SKM-1 (cell line): Measurements from ENCODE around the gene TAS2R16.

Source experiments
- DNase-seq: peaks from one replicate; lab custom pipeline; 2025; ENCODE audit not compliant: unreplicated experiment; lab: John Stamatoyannopoulos, UW

The TAS2R16 gene, protein sequence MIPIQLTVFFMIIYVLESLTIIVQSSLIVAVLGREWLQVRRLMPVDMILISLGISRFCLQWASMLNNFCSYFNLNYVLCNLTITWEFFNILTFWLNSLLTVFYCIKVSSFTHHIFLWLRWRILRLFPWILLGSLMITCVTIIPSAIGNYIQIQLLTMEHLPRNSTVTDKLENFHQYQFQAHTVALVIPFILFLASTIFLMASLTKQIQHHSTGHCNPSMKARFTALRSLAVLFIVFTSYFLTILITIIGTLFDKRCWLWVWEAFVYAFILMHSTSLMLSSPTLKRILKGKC

DNA sequence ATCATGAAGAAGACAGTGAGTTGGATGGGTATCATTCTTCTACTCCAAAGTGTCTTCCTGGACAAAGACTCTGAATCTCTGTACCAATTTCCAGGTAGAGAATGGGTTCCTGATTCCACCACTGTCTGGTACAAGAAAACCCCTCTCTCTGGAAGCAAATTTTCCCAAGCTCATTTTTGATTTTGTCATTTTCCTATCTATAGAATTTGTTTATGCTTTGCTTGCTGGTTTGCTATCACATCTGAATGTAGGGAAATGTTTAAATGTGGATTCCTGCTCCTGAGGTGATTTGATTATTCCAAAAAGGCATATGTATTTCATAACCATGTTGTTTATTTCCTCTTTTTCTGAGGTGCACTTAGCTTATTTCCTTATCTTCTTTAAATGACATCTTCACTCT lies at the start of gene TAS2R16:
TAS2R16 (minus strand) TSS at position 101 of the 400 bp plus-strand sequence; CDS start at position 35, 66 bp downstream.
- DNase-seq, result no peak

DNA sequence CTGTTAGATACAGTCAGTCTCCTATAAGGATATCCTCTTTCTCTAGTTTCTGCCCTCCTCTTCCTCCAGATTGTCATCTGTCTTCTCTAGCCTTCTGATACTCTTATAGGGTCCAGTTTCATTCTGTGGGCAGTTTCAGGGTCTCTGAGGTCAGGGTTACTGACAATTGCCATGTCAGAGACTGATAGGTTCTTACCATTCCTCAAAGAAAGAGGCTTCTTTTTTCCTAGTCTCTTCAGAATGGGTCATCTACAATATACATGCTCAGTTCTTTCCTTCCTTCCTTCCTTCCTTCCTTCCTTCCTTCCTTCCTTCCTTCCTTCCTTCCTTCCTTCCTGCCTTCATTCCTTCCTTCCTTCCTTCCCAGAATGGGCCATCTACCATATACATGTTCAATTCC lies 48.1 kb upstream of the TAS2R16 start:
- no peak for DNase-seq

DNA sequence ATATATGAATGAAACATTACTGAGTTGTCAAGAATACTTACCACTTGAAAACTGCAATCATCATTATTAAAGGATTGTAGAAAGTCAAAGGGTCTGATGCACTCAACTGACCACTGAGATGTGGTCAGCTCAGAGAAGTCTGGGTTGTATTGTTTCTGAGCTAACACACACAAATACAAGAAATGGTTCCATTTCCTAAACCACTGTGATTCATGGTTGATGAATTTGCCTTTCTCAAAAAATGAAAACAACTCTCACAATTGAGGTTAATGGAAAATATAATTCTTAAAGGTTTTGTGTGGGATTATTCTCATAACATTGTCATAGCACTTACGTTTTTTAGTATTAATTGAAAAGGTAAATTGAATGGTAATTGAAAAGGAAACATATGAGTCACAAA lies 45.6 kb upstream of the TAS2R16 start:
- DNase-seq, result no peak

DNA sequence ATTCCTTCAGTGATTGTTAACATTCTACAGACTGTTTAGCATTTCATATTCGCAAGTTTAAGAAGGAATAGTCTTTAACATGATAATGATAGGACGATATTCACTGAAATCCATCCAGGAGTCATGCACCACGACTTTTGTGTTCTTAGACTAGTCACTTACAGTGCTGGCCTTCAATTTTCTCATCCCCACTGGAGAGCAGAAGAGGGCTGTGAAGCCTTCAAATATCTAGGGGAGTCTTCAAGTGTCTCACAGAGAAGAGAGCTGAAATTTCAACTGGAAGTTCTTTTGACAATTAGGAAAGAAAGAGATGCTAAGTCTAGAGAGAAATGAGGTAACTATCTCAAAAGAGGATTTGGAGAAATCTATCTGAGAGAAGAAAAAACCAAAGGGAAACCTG lies 43.8 kb upstream of the TAS2R16 start:
- DNase-seq, result no peak

DNA sequence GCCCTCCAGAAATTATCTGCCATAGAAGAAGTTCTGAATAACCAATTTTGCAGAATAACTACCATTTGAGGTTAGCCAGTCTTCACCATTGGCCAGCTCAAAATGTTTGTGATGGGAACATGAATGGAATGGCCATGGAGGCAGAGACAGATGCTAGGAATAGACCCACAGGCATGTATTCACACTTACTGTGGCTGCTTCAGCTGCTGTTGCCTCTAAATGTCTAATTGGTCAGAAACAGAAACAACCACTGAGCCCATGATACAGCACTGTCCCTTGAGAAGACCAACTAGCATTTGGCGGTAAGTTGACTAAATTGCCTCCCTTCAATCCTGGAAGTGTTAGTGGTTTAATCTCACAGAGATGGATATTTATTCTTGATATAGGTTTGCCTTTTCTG lies 38.6 kb upstream of the TAS2R16 start:
- DNase-seq, result no peak

DNA sequence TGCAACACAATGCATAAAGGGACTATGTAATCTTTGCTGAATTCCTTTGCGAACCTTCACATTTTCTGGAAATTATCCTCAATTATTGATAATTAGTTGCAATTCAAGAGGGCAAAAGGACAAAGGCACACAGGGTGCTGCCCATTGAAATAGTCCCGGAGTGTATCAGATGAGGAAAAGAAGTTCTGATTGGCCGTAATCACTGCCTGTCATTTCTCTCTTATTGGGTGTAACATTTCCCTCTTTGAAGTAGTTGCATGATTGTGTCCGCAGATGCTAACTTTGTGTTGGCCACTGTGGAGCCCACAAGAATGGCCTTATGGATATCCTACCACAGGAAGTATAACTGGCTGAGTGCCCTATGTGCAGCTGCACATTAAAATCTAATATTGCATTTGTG lies 35.1 kb upstream of the TAS2R16 start:
- DNase-seq, result no peak

DNA sequence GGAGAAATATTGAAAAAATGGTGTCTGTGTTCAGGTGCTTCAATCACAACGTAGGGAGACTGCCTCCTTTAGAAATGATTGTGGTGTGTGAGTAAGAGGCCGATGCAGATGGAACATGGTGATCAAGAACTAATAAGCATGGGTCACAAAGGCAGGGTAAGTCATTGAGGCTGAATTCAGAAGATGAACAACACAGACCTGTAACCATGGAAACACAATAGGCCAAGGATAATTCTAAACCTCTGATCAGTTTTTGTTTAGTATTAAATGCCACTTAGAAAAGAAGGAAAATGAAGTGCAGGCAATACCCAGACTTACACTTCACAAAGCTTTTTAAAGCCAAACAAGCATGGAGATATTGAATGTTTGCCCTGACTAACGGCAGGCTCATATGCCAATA lies 32.8 kb upstream of the TAS2R16 start:
- DNase-seq, result no peak

DNA sequence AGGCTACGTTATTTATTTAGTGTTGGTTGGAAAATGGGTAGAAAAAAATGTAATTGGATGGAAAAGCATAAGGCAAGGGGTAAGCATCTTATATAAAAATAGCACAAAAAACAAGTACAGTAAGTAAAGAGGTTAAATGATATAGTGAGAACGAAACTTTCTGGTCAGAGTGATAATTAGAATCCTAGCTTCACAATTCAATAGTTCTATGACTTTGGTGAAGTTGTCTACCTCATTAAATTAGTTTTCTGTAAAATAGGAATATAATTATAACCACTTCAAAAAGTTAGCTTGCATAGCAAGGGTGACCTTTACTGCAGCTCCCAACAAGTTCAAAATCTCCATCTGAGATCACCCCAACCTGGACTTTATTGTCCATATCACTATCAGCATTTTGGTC lies 30.8 kb upstream of the TAS2R16 start:
- no peak for DNase-seq

DNA sequence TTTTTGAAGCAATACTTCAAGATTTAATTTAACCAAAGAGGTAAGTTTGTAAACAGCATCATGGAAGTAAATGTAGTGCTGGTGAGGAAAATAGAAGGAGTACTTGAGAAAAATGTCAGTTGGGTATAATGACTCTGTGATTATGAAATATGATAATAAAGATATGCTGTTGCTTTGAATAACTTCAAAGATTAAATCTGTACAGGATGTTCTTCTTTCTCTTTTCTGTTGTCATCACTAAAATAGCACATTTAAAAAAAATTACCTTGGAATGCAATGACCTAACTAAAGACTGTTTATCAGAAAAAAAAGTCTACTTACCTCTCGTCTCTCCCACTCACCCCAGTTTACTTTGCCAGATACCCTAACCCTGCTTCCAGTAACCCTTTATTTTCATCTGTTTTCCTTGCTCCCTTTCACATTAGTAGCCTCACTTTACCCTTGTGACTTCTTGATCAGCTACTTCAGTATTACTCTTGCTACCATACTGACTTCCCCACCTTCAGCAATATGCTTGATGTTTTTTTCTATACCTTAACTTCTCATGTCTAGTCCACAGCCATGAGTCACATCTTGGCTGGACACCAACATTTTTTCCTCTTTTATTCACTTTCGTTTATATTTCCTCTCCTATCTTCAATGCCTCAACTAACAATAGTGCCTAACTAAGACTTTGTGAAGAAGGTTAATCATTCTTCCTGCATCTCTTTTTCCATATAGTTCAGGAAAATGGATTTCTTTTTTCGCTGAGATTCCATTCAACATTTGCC lies 29.7 kb upstream of the TAS2R16 start:
- no peak for DNase-seq

DNA sequence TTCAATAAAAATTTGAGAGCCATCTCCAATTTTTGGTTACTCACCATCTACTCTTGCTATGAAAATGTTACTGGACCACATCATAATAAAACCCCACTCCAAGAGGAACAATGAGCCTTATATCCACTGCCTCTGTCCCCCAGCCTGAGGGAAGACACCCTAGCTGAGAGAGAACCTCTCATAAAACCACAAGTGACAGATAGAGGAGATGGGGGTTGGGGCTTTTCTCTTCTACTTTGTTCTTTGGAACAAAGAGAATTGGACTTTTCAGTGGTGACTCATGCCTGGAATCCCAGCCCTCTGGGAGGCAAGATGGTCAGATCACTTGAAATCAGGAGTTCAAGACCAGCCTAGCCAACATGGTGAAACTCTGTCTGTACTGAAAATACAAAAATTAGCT lies 27.6 kb upstream of the TAS2R16 start:
- no peak for DNase-seq

DNA sequence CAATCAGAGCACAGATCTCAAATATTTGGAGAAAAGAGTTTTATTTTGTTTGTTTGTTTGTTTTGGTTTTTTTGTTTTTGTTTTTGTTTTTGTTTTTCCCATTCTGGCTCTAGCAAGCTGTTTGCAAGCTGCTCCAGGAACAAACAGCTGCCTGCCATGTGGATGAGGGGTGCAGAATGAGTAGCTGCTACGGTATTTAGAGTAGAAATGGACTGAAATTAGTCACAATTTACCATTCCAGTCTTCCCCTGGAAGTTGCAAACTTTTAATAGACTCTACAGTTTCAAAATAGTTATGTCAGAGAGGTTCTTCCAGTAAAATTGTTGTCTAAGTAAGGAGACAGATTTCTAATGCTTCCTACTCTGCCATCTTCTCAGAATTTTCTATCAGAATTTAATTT lies 27.1 kb upstream of the TAS2R16 start:
- DNase-seq, result no peak

DNA sequence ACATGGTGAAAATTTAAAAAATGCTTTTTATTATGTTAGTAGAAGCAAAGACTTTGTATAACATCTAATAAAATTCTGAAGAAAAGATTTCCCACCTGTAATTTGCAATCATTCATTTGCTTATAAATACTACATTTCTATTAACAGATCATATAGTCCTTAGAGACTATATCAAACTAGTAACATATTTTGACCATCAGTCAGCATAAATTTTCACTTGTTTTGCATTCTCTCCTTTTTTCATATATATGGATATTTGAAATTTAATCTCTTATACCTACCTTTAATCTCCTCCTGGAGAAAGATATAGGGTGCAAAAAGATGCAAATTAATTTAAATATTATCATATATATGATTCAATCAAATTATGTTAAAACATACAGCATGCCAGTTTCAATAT lies 16.9 kb upstream of the TAS2R16 start:
- DNase-seq, result no peak

DNA sequence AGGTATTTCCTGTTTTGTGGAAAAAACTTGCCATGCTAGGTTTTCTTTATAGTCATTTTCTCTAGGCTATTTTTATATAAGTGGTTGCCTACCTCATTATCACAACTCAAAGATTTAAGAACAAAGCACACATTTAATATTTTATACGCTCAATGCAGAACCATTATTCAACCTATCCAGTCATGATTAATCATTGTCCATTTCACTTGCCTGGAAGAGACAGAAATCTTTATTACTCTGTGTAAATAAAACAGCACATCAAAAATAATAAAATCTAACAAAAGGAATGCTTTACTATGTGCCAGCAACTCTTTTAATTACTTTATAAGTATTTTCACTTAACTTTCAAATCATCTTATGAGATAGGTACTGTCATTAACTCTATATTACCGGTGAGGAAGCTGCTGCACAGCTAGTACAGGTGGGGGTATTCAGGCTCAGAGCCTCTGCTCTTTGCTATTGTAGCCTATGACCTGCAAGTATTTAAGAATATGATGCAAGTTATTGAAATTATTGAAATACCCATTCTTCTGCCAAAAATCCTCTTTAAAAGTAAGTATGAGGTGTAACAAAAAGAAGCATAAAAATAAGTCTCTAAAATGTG lies 16.4 kb upstream of the TAS2R16 start:
- no peak for DNase-seq

DNA sequence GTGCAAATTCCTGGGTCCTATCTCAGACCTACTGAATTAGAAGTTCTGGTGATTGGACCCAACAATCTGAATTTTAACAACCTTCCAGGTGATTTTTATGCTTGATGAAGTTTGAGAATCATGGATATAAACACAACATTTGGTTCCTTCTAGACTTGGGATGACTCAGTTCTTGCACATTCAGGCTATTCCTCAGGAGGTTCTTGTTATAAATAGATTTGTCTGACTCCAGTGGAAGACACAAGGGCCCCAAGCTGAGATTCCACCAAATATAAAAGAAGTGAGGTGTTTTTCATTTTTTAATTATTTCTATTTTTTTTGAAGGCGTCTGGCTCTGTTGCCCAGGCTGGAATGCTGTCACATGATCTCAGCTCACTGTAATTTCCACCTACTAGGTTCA lies 9.4 kb upstream of the TAS2R16 start:
- DNase-seq, result no peak

DNA sequence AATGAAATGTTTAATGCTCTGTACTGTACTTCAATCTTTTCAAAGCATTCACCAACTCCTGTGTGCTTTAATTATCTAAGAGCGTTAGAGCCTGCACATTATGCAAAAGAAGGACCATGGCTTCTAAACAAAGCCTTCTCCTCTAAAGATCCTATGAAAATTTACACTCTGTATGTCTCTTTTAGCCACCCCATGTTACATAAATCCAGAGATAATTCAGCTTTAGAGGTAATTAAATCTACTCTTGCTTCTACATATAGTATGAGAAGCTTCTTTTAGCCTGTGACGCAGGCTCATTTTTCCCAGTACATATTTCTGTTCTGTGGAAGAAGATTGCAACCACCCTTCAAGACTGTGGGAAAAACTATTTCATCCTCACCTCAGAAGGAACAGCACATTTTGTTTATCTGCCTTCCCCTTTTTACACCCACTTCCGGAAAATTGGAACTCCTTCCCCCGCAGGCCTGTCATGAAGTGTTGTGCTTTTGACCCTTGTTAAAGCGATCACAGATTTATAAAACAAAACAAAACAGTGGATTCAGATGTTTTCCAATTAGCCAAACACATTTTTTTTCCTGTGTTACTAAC lies 8.1 kb upstream of the TAS2R16 start:
- no peak for DNase-seq

DNA sequence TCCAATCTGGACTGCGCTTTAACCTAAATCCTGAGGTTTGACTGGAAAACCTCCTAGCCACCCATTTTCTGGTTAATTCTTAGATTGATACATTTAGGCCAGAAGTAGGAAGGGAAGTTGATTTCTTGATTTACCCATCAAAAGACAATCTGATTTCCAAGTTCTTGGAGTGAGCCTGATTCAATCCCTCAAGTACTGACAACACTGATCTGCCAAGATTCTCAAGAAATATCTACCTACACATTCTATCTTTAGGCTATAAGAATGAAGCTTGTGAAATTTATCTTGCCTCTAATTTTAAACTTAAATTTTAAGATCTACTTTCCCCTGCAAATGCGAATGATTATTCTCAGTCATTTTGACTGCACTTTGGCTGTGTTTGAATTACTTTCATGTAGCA lies 5.9 kb downstream of the TAS2R16 start:
- no peak for DNase-seq

DNA sequence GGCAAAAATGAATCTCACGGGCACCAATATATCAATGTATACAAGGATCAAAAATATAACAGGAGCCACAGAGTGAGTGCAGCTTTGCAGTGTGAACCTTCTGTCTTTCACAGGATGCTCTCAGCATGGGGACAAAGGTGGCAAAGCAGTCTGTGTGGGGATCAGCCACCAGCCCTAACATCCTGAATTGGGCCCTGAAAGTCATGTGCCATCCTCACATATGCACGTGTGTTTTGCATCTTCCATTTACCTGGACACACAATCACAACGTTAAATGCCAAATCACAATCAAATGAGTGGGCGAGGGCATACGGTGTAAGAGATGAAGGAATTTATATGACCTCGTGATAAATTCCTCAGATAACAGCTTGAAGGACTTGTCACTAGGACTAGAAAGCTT lies 6.5 kb downstream of the TAS2R16 start:
- no peak for DNase-seq

DNA sequence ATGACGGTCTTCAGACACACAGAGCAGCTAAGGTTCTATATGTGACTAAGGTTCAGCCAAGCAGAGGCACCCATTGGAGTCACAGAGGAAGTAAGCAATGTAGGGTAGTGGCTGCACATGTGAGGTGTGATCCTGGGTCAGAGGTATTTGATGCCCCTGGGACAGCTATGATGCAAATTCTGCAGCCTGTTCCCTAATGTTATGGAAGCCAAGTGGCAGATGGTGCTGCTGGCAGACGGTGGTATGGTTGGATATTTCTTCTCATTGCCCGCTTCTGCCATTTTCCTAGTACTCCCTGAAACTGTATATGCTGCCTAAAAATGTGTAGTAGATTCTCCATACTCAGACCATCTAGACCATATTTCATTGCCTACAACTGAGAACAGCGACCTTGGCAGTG lies 7.2 kb downstream of the TAS2R16 start:
- DNase-seq, result no peak

DNA sequence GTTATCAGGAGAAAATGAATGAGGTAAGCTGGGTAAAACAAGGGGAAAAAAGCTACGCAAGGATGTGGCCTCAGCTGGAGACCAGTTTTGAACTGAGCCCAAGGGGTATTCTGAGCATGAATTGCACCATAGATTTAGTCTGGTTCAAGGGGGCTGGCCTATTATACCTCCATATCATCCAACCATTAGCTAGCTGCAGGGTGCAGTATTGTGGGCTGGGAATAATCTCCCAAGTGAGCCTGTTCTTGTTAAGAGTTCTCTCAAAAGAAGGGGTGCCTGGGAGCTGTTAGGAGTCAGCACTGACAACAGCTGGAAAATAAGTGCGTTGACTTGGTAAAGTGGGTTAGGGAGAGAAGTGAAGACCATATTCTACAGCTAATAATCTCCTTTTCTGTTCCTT lies 8.0 kb downstream of the TAS2R16 start:
- no peak for DNase-seq

DNA sequence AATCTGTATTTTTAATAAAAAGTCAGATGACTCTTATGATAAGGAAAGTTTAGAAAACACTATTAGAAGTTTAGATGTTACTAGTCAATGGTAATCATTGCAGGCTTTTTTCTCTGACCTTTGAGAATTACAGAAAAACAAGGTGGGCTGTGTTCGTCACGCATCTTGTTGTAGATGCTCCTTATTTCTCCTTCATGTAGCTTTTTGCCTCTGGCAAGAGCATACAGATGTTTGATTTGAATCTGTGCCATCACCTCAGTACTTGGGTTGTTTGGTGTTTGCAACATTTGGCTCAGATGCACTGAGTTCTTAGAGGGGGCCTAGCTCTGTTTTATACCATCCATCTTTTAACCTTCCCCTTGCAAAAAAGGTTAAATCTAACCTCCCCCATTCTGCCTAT lies 11.5 kb downstream of the TAS2R16 start:
- no peak for DNase-seq

DNA sequence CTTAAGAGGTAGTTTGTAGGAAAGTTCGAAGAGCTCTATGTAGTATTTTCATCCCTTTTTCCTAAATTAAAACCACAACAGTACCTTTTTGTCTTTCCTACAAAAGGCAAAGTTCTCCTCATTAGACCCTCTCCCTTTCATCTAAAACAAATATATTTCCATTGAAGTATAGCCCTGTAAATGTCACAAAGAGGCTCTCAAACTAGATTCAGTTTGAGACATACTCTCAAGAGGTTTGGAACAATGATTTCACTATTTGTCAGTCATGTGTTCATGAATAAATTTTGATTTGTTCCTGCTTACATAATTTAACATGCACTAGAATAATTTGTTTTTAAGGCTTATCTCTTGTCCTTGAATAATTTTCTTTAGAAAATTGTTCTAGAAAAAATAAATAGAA lies 12.2 kb downstream of the TAS2R16 start:
- DNase-seq, result no peak

DNA sequence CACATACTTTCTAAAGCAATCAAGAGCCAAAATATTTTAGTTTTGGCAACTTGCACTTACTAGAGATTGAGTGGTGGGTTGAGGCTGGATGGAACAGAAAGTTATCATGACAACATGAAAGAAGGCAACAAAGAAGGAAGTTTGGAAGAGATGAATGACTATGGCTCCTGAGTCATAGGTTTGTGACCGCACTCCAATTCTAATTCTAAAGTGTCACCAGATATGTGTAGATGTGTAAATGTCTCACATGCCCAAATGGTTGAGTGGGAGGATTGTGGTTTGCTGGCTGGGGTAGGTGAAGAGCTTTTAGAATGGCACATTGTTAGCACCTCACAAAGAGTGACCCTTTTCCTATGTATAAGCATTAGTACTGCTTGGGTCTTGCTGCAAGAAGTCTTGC lies 20.2 kb downstream of the TAS2R16 start:
- DNase-seq, result no peak
